Measurements from ENCODE around the gene RNASE1.
"Not testable (repeated sequence)": the region's sequence is repeated elsewhere in the genome, so short reads cannot be mapped to it uniquely, and the experiment has no call there.

The RNASE1 gene
- 0 reads per million in 2 donors for total RNA-seq

- no peak for DNase-seq
Observed at GRCh38 chr14:20802341-20803084, at the start of gene RNASE1. RNASE1 (minus strand) TSS chr14:20802844; CDS start chr14:20802068, 776 bp downstream.

DNA sequence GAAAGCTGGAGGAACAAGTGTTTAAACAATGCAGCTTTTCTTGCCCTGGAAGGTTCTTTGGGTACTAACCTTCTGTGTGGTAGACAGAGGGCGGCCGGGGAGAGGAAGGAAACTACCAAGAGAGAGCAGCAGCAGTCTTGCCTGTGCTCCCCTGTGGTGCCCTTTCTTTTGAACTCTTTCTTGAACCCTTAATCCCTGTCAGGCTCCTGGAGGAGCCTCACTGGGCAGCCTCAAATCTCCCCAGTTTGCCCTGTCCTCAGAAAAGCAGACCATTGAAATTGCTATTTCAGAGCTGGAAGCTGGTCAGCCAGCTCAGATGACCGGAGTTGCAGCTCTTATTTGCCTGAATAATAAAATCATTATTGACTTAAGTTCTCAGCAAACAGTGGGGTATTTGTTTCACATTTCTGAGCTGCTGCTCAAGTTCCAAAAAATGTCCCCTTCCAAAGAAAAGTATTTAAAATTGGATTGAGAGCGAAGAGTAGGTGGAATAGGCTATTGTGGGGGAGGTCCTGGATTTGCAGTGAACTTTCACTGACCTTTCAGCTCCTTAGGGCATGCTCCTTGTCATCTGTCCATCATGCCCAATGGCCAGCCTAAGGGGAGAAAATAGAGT lies 46.4 kb upstream of the RNASE1 start:
- no peak for DNase-seq

DNA sequence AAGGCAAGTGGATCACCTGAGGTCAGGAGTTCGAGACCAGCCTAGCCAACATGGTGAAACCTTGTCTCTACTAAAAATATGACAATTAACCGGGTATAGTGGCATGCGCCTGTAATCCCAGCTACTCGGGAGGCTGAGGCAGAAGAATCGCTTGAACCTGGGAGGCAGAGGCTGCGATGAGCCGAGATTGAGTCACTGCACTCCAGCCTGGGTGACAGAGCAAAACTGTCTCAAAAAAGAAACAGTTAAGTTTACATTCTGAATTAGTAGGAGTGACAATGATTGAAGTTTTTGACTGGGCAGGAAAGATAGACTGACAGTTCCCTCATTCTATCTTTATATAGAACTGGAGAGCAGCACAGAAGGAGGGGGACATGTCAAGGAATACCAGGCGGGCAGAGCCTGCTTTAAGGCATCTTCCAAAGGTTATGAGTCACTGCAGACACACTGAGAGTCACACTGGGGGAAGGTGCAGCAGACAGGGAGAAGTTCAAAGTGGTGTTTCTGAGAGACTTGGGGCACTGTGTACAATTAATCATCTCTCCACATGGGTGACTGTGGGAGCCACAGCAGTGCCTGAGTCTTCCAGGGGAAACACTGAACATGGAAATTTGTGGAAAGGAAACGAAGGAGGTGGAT lies 45.8 kb upstream of the RNASE1 start:
- DNase-seq, result no peak

DNA sequence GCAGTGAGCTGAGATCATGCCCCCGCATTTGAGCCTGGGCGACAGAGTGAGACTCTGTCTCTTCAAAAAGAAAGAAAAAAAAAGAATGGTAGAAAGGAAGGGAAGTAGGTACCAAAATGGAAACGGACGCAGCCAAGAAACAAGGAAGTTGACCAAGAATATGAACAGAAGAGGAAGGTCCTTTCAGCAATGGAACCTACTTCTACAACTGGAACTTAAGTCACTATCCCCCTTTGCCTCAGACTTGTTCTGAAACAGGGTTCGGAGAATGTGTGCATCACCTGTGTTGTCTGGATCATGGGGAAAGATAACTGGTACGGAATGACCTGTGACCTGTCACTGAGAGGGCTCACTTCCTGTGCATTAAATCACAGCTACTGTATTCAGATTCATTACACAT lies 43.9 kb upstream of the RNASE1 start:
- DNase-seq, result no peak

- DNase-seq, result no peak
Observed at GRCh38 chr14:20841096-20841495, 38.5 kb upstream of the RNASE1 start.

DNA sequence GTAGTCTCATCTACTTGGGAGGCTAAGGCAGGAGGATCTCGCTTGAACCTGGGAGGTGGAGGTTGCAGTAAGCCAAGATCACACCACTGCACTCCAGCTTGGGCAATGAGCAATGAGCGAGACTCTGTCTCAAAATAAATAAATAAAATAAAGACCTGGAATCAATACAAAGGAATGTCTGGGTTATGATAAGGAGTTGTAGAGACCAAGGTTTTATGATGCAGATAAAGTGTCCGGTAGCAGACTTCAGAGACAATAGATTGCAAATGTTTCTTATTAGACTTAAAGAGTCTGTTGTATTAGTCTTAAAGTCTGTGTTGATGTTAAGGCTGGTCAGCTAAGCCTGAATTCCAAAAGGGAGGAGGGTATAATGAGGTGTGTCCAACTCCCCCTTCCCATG lies 35.2 kb upstream of the RNASE1 start:
- no peak for DNase-seq

GRCh38 chr14:20836668-20837338 lies 34.2 kb upstream of the RNASE1 start:
- no peak for DNase-seq

- no peak for DNase-seq
Observed at GRCh38 chr14:20834899-20835298, 32.3 kb upstream of the RNASE1 start.

DNA sequence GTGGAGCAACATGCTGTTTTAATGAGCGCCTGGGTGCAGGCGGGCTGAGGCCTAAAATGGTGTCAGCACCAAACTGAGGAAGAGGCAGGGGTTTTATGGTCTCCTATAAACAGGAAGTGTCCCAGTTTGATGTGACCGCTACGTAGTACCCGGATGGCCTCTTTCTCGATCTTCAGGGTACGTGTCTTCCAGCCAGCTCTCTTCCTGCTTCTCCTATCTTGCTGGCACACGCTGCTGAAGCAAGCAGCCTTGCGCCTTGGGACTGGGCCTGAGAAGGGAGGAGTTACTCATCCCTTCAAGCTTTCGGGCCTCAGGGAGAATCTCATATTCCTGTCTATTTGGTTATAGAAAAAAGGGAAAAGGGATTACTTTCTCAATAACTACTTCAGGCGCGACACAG lies 28.2 kb upstream of the RNASE1 start:
- DNase-seq, result no peak

DNA sequence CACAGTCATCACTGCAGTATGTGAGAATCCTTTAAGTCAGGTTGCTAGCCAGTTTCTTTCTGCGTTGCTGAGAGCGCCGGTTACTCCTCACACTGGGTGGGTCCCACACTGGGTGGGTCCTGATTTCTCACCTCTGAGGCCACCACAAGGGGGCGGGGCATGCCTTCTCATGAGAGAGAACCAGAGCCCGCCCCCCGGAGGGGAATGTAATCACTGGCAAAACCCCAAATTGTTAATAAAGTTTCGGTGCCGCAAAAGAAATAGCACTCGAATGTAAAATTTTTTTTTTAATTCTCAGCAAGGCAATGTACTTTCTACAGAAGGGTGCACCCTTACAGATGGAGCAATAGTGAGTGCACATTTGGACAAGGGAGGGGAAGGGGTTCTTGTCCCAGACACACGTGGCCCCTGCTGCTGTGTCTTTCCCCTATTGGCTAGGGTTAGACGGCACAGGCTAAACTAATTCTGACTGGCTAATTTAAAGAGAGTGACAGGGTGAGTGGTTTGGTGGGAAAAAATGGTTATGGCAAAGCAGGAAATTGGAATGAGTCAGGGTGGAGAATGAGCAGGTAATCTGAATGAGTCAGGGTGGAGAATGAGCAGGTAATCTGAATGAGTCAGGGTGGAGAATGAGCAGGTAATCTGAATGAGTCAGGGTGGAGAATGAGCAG lies 25.5 kb upstream of the RNASE1 start:
- not testable (repeated sequence) for DNase-seq

DNA sequence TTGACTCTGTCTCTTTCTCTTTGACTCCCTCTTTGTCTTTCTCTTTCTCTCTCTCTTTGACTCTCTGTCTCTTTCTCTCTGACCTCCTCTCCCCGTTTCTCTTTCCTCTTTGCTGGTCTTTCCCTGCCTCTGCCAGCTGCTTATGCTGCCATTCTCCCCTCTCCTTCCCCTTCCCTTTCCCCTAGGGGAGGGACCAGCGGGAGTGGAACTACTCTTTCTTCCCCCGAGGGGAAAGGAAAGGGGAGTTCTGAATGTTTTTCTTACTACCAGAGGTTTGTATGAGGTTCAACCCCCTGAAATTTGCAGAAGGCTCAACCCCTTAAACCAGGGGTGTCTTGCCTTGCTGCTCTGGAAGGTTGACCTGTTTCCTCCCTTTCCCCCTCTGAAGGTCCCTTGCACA lies 24.7 kb upstream of the RNASE1 start:
- no peak for DNase-seq

GRCh38 chr14:20826666-20827065 lies 24.0 kb upstream of the RNASE1 start:
- not testable (repeated sequence) for DNase-seq

- DNase-seq, result no peak
Observed at GRCh38 chr14:20823859-20824258, 21.2 kb upstream of the RNASE1 start.

- not testable (repeated sequence) for DNase-seq
Observed at GRCh38 chr14:20821521-20822108, 19.0 kb upstream of the RNASE1 start.

DNA sequence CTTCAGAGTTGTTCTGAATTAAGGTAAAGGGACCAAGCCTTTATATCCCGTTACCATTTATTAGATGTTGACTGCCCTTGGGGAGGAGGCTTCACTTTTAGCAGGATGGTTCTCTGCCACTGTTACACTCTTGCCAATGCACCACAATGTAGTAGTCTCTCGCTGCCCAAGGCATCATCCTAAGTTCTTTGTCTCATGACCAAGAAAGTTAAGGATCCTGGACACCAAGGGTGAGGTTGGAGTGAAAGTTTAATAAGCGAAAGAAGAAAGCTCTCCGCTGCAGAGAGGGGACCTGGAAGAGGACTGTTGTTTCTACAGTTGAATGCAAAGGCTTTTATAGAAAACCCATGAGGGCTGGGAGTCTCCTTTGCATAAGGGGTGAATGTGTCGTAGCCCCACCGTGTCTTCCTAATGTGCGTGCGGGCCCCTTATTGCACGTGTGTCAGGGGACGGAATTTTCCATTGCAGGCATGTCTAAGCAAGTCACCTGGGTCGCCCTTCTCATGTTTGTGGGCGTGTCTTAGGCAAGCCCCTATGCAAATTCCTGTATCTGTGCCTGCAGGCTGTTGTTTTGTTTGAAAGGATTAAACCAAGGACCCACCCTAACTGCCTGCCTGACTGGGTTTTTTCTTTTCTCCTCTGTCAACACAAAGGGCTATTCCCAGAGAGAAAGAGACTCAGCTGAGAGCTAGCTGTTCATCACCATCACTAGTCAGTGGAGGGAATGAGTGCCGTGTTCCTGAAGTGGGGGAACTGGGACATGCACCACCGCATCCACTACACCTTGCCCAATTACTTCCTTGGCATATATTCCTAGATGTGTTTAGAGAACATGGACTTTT lies 17.6 kb upstream of the RNASE1 start:
- no peak for DNase-seq

GRCh38 chr14:20818861-20819260 lies 16.2 kb upstream of the RNASE1 start:
- DNase-seq, result no peak

GRCh38 chr14:20815946-20816345 lies 13.3 kb upstream of the RNASE1 start:
- DNase-seq, result not testable (repeated sequence)

DNA sequence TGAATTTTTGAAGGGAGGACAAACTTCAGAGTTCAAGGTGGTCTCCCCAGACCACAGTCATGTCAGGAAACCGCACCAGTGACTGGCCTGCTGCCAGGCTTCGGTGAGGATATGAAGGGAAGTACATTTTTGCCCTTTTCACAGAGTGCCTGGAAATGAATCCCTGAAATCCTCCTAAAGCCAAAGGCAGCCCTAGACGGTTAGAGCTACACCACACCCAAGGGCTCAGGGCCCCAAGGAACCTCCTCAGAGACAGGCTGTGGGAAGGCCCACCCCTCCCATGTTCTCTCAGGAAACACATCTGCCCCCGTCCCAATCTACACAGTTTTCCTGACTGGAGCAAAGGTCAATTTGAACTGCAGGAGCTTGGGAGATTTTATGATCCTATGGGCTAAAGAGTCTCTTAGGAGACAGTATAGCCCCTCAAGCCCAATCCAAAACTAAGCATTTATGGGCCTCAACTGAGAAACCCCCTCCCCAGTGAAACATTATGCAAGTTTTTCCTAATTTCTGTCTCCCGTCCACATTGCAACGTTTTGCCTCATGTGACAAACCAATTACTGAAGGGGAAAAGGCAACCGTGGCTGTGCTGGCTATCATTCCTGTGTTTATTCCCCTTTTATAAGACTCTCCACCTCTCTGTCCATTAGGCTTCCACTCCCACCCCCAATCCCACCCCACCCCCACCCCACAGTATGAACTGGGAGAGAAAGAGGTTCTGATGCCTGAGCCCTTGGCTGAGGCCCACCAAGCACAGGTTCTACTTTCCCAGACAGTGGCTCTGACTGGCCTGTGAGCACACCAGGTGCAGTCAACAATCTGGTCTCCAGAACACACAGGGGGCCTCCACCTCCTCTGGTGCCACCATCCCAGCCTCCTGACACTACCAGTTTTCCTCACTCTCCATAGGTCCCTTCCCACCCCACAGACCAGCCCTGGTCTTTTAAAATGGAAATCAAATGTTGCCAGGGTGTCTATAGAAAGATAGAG lies 9.6 kb upstream of the RNASE1 start:
- DNase-seq, result no peak

- no peak for DNase-seq
Observed at GRCh38 chr14:20809917-20810316, 7.3 kb upstream of the RNASE1 start.

- DNase-seq, result no peak
Observed at GRCh38 chr14:20808162-20808483, 5.5 kb upstream of the RNASE1 start.

All from T-helper 9 cell (primary cell).